ENCODE measurements around the gene VOPP1.

Gene VOPP1

GRCh38 chr7:55423891-55424290 is 148.4 kb downstream of the VOPP1 start:
- no peak for DNase-seq (ENCODE audit: low read depth)
- no peak for TF ChIP-seq CTCF (IDR thresholded peaks at IDR 0.05; ENCODE audit: low read depth, low read length, missing control alignments)
- no peak overlapping the region for H3K4me3 ChIP-seq (ENCODE audit: low read depth, low read length)

- no peak for DNase-seq (ENCODE audit: low read depth)
- no peak overlapping the region for H3K4me3 ChIP-seq (ENCODE audit: low read depth, low read length)
Observed at GRCh38 chr7:55423277-55423711, 149.0 kb downstream of the VOPP1 start.

More at GRCh38 chr7:55423277-55423711, 149.0 kb downstream of the VOPP1 start:
- no peak for TF ChIP-seq CTCF (IDR thresholded peaks at IDR 0.05; ENCODE audit: low read depth, low read length, missing control alignments)
